Midbrain (tissue), 1 donor: ENCODE measurements around the gene GFM1.
A peak's percentile ranks its signal among the peaks of the same experiment; 100 is the strongest.
"Not testable (repeated sequence)": the region's sequence is repeated elsewhere in the genome, so short reads cannot be mapped to it uniquely, and the experiment has no call there.

Experiments
- DNase-seq: peaks from one replicate; lab custom pipeline; 2025; lab: John Stamatoyannopoulos, UW

The GFM1 gene

DNA sequence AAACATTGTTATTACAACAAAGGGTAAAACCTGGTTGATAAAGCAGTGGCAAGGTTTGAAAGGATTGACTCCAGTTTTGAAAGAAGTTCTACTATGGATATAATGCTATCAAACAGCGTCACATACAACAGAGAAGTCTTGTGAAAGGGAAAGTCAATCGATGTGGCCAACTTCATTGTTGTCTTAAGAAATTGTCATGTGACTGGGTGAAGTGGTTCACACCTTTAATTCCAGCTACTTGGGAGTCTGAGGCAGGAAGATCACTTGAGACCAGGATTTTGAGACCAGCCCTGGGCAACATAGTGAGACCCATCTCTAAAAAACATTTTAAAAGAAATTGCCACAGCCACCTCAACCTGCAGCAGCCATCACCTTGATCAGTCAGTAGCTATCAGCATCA, 34.4 kb downstream of the GFM1 start:
- no peak for DNase-seq

DNA sequence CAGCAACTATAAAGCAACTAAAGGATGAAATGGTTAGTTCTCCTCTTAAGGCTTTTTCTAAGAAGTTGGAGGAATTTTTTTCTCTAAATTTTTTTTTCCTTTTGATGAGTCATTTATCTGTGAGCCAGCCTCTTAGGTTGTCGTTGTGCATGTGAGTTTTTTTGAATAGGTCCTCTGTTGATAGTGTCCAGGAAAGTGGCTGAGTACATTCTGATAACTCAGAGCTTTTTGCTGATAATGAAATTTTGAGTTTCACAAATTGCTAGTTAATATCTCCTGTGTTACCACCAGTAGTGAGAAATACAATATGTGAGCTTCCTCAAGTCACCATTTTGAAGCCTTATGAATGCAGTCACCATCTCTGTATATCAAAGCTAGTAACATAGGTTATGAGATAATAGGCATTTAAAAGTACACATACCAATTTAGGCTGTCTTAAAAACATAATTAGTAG, 35.2 kb downstream of the GFM1 start:
- DNase-seq = no peak

DNA sequence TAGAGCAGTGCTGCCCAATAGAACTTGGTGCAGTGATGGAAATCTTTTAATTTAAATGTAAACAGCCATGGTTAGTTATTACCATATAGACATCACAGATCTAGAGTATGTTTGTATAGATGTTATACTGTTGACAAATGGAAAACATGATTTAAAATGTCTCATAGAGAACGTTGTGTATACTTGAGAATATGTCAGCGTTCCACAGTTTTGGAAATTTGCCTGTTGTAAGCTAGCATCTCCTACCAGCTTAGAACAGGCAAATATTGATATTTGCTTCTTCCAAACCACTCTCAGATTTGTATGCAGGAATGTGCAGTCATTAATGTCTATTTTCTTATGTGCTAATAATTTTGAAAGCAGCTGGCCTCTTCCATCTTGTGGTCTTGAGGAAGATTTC, 36.5 kb downstream of the GFM1 start:
- DNase-seq = no peak

DNA sequence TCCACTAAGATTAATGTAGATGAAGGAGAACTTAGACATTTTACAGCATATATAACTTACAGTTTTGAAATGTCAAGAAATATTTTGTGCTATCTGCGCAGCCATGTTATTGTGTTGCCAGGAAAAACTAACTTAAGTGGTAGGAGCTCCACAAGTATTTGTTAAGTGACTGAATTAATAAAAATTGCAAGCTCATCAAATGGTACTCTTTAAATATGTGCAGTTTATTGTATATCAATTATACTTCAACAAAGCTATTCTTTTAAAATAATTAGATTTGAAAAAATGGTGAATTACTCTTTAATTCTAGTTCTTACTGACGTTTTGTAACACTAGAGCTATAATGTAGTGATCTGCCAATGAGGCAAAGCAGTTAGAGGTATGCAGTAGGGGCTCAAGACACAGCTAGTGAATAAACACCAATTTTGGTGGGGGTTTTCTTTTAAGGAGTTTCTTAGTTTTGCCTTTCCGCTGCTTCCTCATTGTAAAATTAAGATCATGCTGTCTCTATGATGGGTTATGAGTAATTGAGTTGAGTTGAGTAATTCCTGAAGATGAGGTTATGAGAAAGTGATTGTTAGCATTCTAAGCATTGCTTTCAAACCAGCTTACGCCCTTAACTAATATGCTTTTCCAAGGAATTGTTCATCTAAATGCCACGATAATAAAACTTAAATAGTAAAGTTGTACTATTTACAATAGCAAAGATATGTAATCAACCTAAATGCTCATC, 39.1 kb downstream of the GFM1 start:
- no peak for DNase-seq

DNA sequence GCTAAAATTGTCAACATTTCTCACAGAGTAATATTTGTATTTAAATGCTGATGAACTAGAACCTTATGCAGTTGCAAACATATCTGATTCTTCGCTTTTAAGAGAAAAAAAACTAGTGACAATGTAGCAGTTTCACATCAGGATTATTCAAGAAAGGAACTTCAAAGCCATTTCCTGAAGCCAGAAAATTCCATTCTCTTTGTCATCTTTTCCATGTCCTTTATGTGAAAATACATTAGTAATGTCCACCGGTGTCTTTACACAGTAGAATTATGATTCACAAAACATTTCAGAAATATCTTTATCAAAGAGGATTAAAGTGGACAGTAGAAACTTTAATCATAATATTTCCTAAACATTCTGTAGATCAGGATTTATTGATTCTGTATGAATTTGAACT, 40.8 kb downstream of the GFM1 start:
- DNase-seq = no peak

DNA sequence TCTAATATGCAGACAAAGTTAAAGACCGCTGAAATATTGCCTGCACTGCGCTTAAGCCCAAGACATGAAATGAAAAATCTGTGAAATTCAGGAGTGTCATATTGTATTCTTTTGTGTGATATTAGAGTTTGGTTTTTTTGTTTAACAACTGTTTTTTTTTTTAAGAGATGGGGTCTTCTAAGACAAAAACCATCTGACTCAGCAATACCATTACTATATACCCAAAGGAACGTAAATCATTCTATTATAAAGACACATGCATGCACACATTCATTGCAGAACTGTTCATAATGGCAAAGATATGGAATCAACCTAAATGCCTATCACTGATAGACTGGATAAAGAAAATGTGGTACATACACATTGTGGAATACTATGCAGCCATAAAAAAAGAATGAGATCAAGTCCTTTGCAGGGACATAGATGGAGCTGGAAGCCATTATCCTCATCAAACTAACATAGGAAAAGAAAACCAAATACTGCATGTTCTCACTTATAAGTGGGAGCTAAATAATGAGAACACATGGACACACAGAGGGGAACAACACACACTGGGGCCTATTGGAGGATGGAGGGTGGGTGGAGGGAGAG, 49.6 kb downstream of the GFM1 start:
- not testable (repeated sequence) for DNase-seq

DNA sequence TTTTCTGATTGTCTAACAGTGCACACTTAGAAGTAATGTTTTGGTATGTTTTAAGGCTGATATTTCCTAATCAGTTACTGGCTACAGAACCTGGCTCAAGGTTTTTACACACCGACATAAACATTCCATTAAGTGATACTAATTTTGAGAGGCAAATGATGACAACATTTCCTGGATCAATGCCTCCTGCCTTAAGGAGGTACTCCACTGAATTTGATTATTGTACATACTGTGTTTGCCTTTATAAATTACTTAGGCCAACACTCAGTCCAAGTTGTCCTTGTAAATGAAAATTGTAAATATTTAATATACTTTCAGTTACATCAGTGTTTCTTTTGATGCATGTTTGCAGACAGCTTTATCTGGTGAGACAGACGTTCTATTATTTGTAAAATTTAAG, 52.3 kb downstream of the GFM1 start:
- DNase-seq = no peak

DNA sequence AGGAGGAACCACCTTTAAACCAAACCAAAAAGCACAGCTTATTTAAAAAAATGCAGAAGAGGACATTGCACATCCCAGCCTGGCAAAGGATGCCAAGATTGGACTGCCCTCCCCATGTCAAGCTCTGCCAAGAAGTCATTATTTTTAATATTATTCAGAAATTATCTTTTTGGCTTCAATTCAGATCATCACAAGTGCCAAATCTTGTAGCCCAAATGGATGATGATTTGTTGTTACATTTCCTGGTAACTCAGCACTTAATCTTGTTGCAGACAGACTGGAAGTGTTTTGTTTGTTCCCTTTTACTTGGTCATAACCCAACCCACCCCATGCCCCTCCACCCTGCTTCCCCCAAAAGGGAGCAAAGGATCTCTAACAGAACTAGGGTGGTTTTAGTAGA, 56.2 kb downstream of the GFM1 start:
- no peak for DNase-seq

DNA sequence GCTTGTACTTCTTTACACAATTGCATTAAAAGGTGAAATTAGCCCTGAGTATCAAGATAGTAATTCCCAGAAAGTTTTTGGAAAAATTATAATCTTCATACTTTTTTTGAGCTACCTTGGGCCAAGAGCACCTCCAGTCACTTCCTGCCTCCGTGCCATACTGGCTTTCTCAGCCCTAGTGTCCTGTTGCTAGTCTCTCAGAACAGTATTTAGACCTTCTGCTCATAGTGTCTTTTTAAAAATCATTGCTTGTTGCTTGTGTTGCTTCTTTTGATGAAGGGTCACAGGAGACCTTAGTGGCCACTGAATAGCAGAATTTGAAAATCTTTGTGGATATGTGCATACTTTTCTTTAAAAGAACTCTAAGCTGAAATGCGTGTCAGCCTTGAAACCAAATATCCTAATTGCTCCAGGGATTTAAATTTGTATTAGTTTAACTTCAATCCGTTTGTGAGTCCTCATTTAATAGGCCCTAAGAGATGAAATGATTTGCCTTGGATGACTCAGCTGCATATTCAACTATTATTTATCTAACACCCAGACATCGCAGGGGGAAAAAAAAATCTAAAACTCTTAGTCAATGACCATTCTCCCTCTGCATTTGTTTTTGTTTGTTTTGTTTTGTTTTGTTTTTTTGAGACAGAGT, 57.2 kb downstream of the GFM1 start:
- DNase-seq = no peak

DNA sequence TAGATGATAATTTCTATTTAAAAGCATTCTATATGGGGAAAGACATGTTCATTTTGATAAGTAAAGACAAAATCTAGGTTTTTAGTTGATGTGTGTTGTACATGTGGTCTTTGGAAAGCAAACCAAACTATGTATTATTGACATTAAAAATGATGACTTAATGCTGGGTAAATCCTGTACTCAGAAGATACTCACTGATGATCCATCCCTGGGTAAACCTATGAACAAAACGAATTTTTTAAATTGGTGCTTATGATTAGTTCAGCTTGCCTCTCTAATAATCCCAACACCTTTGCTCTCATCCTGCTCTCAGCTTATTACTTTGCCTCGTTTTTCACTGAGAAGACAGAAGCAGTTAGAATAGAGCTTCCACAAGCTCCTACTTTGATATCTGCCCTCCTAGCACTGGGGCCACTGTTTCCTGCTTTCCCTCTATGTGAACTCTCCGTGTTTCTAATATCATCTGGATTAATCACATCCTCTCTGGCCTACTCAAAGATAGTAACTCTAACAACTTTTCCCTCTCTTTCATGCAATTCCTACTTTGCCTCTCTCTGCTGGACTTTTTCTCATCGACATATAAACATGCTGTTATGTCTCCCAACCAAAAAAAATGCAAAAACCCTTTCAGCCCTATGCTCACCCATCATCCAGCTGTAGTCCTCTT, 58.6 kb downstream of the GFM1 start:
- DNase-seq = no peak

DNA sequence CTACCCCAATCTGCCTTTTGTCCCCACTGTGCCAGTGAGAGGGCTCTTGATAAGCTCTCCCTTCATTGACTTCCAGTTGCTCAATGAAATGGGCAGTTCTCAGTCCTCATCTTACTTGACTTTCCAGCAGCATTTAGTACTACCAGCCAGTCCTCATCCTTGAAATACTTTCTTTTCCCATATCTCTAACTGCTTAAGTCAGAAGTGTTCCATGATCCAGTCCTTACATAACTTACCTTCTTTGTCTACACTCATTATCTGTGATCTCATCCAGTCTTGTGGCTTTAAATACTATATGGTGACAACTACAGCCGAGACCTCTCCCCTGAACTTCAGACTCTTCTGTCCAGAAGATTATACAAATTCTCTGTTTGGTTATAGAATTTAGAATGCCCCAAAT, 59.2 kb downstream of the GFM1 start:
- no peak for DNase-seq

DNA sequence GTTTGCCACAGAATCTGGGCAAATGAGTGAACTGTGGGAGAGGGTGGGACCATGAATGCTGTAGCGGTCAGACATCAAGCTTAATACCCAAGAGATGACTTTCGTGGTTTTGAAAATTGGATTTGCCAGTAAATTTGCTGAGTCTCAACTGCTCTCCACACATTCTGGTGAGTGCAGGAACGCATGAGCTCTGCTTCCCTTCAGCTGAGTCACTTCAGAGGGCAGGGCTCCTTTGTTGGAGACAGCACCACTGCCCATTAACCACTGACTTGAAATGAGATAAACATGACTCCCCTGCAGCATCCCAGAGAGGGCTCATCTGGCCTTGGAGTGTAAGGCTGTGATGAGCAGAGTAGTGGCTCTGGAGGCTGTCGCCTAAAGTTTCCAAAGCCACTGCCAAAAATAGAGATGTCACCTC, 65.3 kb downstream of the GFM1 start:
- DNase-seq = no peak

DNA sequence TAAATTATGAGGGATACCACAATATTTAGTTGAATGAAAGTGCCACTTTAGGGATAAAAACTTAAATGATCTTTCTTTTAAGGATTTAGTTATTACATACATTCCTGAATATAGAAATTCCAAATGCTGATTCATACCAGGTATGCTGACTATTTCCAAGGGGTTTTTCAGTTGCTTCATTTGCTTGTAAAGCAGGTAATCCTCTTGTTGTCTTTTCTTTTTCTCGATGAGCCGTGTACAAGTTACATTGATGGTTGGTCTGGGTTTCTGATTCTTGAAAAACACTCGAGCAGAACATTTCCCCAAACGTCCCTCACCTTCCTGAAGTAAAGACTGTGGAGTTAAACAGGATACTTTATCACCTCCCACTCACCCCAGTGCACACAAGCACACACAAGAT, 66.3 kb downstream of the GFM1 start:
- DNase-seq = no peak

DNA sequence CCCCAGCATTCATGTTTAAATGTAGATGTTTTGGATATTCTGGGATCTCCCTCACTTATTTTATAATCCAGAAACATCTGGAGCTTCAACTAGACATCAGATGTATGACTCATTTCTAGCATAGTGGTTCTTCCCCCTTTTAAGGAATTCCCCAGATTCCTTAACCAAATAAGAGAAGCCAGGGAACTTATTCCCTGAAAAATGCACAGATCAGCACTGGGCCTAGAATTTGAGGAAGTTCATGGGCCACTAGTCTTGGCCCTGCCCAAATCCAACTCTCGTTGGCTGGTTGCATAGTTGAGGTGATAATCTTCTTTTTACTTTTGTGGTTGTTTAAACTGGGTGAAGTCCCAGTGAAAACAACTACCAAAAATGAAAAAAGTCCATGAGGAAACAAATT, 67.6 kb downstream of the GFM1 start:
- no peak for DNase-seq

DNA sequence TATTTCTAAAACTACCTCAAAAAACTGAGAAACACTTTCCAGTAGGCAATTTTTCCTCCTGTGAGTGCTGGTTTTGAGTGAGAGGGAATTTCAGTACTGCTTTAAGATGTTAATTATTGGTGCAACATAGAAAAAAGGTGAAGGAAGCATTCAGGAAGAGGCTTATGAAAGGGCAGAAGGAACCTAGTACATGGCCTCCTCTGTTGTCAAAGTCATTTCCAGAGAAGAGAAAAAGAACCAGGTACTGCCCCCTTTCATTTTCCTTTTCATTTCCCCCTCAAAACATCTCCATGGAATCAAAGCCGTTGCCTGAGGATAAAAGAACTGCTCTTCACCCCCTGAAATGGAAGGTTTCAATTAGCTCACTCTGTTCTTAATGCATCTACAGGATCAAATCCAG, 68.1 kb downstream of the GFM1 start:
- DNase-seq = no peak

DNA sequence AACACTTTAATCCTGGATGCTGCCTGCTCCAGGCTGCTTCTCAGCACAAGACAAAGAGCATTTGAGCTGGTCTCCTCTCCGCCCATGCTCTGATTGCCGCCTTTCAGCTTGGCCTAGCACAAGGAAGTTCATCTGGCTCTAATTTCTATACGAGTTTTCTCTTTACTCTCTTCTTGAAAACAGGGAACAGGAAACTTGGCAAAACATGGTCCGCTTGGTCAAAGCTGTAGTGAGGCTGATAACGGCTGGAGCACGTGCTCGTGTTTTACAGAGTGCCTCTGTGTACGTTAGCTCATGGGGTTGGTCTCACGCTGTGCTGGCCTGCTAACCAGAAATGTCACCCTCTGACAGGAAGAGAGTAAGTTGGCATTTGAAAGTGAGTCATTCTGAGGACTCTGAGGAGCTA, 68.8 kb downstream of the GFM1 start:
- peak; percentile 23 for DNase-seq

DNA sequence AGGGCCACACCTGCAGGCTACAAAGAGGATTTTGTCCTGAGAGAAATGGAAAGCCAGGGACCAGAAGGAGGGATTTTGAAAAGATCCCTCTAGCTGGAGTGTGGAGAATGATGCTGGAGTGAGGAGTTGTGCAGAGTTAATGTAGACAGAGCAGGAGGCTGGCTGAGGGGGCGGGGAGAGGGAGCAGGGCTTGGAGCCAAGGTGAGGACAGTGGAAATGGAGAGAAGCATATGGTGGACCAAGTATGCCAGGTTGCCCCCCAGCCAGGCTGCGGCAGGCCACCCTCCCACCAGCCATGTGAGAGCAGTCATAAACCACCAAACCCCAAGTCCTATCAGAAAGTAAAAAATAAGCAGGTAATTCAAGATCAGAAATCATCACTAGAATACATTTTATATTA, 73.2 kb downstream of the GFM1 start:
- no peak for DNase-seq

DNA sequence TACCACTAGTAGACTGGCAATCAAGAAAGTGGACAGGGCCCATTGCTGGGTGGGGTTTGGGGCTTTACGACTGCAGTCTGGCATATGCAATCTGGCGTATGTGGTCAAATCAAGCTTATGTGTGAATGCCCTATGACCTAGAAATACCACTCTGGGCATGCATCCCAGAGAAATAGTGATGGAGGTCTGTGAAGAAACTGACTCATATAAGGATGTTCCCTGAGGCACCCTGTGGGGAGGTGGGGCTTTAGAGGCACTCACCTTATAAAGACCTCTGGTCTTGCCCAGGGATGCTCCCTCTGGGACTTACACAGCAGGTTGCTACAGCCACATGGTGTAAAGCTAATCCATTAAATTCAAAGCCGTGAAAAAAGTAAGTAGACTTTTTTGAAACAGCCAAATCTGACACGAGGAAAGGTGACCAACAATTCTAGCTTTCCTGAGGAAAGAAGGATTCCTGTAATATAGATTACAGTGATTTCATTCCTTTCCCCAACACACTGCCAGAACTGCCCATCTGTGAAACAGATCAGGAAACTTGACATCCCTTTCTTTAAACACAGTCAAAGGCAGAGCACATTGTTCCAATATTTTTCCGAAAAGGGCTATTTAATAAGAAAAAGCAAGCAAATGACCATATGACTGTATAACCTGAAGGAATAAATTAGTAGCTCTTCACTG, 74.3 kb downstream of the GFM1 start:
- DNase-seq = no peak

DNA sequence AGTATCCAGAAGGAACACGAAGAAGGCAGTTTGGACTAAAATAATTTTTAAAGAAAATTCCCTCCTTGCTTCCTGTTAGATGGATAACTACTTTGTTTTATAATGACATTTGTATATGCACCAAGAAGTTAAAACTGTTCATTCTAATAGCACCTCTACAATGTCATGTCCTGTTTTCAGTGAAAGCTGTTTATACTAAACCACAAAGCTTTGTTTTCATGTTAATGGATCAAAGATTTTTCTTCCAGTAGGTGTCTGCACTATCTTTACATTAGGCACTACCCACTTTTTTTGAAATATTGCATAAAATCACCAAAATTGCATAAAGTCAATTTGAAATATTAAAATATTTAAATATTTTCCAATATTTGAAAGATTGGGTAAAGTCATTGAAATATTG, 77.8 kb downstream of the GFM1 start:
- no peak for DNase-seq

DNA sequence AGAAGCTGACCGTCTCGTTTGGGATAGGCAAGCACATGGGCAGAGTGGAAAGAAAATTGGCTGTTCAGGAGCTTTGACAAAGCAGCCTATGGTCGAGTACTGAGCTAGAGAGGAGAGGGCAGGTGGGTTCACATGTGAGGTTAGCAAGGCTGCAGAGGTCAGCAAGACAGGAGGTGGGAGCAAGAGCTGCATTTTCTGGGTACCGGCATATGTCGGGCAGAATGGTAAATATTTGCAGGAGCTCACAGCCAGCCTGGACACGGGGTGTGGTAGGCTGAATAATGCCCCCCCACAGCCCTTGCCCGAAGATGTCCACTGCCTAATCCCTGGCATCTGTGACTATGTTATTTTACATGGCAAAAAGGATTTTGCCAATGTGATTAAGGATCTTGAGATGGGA, 79.7 kb downstream of the GFM1 start:
- no peak for DNase-seq

DNA sequence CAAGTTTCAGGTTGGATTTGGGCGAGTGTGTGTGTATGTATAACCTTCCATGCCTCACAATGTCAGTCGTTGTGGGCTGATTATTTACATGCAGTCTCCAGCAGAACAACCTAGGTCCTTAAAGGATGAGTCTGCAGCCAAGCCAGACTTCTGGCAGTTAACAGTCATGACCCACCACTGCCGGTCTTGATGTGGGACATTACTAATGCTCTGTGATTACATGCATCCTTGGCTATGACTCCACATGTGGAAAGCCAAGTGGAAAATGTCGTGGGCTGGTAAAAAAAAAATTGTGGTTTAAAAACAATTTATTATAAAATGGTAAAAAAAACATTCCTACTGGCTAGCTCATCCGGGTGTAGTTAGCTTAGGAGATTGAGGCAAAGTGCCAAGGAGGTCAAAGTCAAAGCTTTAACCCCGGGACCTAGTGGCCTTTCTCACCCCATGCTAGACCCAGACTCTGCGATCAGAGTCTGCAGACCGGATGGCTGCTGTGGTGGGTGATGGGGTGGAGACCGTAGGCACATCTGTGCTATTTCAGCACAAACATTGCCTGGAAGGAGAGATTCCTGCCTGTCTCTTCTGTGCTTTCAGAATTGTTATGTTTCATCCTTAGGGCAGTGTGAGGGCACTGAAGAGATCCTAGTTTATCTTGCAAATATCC, 81.2 kb downstream of the GFM1 start:
- DNase-seq = no peak
